Measurements from ENCODE around the gene CST9L.

DNA sequence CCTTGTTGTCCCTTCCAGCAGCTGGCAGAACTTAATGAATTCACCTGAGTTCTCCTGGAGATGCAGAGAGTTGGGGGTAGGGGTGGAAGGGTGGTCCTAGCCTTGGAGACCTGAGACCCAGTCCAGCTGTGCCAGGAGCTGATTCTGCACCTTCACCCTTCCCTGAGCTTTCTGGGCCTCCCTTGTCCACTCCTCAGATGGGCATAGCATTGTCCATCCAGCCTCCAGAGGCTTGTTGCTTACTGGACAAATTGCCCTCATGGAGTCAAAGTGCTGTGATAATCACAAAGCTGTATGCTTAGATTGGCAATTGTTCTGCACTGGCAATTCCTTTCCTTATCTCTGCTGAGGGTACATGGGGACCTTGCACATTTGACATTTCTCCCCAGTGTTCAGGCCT, 16.5 kb downstream of the CST9L start:
- TF ChIP-seq, protein P1, sequence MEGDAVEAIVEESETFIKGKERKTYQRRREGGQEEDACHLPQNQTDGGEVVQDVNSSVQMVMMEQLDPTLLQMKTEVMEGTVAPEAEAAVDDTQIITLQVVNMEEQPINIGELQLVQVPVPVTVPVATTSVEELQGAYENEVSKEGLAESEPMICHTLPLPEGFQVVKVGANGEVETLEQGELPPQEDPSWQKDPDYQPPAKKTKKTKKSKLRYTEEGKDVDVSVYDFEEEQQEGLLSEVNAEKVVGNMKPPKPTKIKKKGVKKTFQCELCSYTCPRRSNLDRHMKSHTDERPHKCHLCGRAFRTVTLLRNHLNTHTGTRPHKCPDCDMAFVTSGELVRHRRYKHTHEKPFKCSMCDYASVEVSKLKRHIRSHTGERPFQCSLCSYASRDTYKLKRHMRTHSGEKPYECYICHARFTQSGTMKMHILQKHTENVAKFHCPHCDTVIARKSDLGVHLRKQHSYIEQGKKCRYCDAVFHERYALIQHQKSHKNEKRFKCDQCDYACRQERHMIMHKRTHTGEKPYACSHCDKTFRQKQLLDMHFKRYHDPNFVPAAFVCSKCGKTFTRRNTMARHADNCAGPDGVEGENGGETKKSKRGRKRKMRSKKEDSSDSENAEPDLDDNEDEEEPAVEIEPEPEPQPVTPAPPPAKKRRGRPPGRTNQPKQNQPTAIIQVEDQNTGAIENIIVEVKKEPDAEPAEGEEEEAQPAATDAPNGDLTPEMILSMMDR (conservative IDR thresholded peaks at IDR 0.05; ENCODE audit: low read depth, low read length): no peak
- no peak for TF ChIP-seq EZH2 (IDR thresholded peaks at IDR 0.05; ENCODE audit: borderline replicate concordance, low read depth, low read length, poor library complexity, severe bottlenecking)
